Muscle layer of colon (tissue), 2 donors: ENCODE measurements around the gene MAST3.

Source experiments
- H3K27ac ChIP-seq: one replicate; pipeline ENCODE4 v1.7.0; 2013; ENCODE audit warnings: low read depth, mild to moderate bottlenecking, low read length, moderate library complexity
- H3K27me3 ChIP-seq, 2 donors: one replicate each; pipeline ENCODE4 v1.7.0; 2013; ENCODE audit warnings: low read length in 2 of 2, mild to moderate bottlenecking in 2 of 2; ENCODE audit not compliant: insufficient read depth in 2 of 2, control insufficient read depth in 1 of 2
- H3K36me3 ChIP-seq: one replicate; pipeline ENCODE4 v1.7.0; 2013; ENCODE audit warnings: mild to moderate bottlenecking, low read length; ENCODE audit not compliant: insufficient read depth
- H3K4me1 ChIP-seq: one replicate; pipeline ENCODE4 v1.7.0; 2013; ENCODE audit warnings: mild to moderate bottlenecking, low read length; ENCODE audit not compliant: insufficient read depth
- H3K4me3 ChIP-seq, 2 donors: one replicate each; pipeline ENCODE4 v1.7.0; 2013; ENCODE audit warnings: low read length in 2 of 2, low read depth in 1 of 2, mild to moderate bottlenecking in 1 of 2, moderate library complexity in 1 of 2
- H3K9ac ChIP-seq: one replicate; pipeline ENCODE4 v1.7.0; 2013; ENCODE audit warnings: low read length
- H3K9me3 ChIP-seq: one replicate; pipeline ENCODE4 v1.7.0; 2013; ENCODE audit warnings: mild to moderate bottlenecking, low read length
- donor health status: abdominal sarcoma.
- donor health status: Adenocarcinoma of cecum.

The MAST3 gene

DNA sequence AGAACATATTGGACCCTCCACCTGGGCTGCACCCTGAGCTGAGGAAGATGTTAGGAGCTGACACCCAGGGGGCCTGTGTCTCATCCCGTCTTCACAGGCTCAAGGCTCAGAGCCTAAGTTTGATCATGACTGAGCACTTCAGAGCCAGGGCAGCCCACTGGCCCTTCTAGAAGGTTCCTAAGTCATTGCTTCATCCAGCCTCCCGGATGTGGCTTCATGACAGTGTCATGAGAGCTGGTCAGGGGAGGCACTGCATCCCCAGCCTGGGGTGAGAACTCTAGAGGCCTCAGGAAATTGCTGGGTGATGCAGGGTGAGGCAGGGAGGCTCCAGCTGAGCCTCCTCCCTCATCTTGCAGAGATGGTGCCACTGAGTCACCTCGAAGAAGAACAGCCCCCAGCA lies 30.5 kb downstream of the MAST3 start:
- no peaks in the 10 kb centered on the region for H3K4me1 ChIP-seq
- no peak overlapping the region for H3K27ac ChIP-seq
- no peaks in the 10 kb centered on the region for H3K27me3 ChIP-seq
- H3K9ac ChIP-seq, result no peak overlapping the region
- H3K36me3 ChIP-seq, result peaks cover 14% of the 10 kb centered on the region
- no peak overlapping the region for H3K4me3 ChIP-seq
- no peaks in the 10 kb centered on the region for H3K9me3 ChIP-seq

DNA sequence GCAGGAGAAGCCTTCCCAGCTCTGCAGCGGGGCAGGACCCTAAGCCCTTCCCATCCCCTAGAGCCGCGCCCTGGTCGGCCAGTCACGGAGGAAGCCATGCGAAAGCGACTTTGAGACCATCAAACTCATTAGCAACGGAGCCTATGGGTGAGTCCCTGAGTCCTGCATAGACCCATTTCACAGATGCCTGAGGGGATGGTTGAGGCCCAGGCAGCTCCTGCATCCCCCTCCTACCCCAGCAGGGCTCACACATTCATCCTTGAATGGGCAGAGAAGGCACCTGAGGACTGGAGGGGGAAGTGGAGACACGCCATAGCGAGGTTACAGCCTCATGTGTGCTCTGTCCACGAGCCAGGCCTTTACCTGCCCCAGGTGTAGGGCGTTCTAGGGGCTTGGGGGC lies 31.2 kb downstream of the MAST3 start:
- no peaks in the 10 kb centered on the region for H3K4me1 ChIP-seq
- H3K36me3 ChIP-seq, result peaks cover 14% of the 10 kb centered on the region

DNA sequence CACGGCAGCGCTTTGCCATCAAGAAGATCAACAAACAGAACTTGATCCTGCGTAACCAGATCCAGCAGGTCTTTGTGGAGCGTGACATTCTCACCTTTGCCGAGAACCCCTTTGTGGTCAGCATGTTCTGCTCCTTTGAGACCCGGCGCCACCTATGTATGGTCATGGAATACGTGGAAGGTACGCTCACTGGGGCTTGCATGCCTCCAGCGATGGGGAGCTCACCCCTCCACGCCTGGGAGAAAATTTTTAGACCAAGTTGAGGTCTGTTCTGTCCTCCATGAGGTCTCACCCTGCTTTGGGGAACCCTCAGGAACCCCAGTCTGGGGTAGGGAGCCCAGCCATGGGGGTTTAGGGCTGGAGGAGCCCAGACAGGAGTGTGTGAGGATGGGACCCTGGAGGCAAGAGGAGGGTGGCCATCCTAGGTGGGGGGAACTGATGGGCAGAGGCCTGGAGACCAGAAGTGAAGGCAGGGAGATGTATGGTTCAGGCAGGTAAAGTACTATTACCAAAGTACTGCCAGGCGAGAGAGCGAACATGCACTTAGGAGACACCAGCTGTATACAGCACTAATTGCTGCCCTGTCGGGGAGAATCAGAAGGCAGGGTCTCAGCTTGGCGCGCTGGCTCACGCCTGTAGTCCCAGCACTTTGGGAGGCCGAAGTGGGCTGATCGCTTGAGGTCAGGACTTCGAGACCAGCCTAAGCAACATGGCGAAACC lies 33.1 kb downstream of the MAST3 start:
- H3K4me1 ChIP-seq, result no peaks in the 10 kb centered on the region
- no peaks in the 10 kb centered on the region for H3K9me3 ChIP-seq
- peaks cover 8% of the 10 kb centered on the region for H3K36me3 ChIP-seq
- no peak overlapping the region for H3K4me3 ChIP-seq
- no peak overlapping the region for H3K9ac ChIP-seq
- H3K27me3 ChIP-seq, result no peaks in the 10 kb centered on the region
- no peak overlapping the region for H3K27ac ChIP-seq

More for the DNA sequence above, 31.2 kb downstream of the MAST3 start:
- H3K9me3 ChIP-seq, result no peaks in the 10 kb centered on the region
- H3K9ac ChIP-seq, result no peak overlapping the region
- H3K4me3 ChIP-seq, result no peak overlapping the region
- no peaks in the 10 kb centered on the region for H3K27me3 ChIP-seq
- H3K27ac ChIP-seq, result no peak overlapping the region

GRCh38 chr19:18131841-18132596 lies 34.4 kb downstream of the MAST3 start:
- no peak overlapping the region for H3K27ac ChIP-seq
- H3K9ac ChIP-seq, result no peak overlapping the region
- H3K9me3 ChIP-seq, result no peaks in the 10 kb centered on the region
- no peak overlapping the region for H3K4me3 ChIP-seq
- H3K36me3 ChIP-seq, result peaks cover 8% of the 10 kb centered on the region
- no peaks in the 10 kb centered on the region for H3K27me3 ChIP-seq
- no peaks in the 10 kb centered on the region for H3K4me1 ChIP-seq

DNA sequence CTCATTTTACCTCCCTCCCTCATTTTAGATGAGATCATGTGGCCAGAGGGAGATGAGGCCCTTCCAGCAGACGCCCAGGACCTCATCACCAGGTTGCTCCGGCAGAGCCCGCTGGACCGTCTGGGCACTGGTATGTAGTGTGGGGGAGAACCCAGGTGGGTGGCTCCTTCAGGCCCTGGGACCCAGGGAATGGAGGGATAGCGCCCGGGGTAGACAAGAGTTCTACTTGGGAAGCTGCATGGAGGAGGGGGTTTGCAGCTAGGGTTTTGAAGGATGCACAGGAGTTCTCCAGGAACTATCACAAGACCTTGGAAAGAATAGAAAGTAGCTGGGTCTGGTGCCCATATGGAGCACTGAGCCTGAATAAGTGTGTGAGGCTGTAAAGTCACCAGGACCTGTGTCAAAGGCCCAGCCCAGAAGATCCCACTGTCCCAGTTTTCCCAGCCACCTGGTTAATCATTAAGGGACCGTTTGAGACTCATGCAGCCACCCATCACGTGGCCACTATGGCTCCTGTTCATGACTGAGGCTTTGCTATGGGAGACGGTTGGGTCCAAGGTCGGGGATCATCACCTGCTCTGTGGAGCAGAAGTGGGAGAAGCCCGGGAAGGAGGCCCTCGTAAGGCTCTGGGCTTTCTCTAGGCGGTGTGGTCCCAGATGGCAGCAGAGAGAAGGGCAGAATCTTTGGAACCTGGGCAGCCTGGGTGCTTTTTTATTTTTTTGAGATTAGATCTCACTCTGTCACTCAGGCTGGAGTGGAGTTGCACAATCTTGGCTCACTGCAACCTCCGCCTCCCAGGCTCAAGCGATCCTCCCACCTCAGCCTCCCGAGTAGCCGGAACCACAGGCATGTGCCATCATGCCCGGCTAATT lies 38.4 kb downstream of the MAST3 start:
- H3K36me3 ChIP-seq, result peaks cover under 1% of the 10 kb centered on the region
- no peak overlapping the region for H3K4me3 ChIP-seq
- no peaks in the 10 kb centered on the region for H3K9me3 ChIP-seq
- H3K27ac ChIP-seq, result no peak overlapping the region
- no peak overlapping the region for H3K9ac ChIP-seq
- no peaks in the 10 kb centered on the region for H3K4me1 ChIP-seq
- no peaks in the 10 kb centered on the region for H3K27me3 ChIP-seq

GRCh38 chr19:18137242-18137641 lies 39.7 kb downstream of the MAST3 start:
- H3K4me1 ChIP-seq, result no peaks in the 10 kb centered on the region
- peaks cover 5% of the 10 kb centered on the region for H3K36me3 ChIP-seq
- no peaks in the 10 kb centered on the region for H3K9me3 ChIP-seq
- no peak overlapping the region for H3K4me3 ChIP-seq
- no peaks in the 10 kb centered on the region for H3K27me3 ChIP-seq
- no peak overlapping the region for H3K27ac ChIP-seq
- no peak overlapping the region for H3K9ac ChIP-seq

GRCh38 chr19:18137657-18138339 lies 40.2 kb downstream of the MAST3 start:
- Histone ChIP-seq H3K27me3 (no peaks in the 10 kb centered on the region), H3K4me3 (no peak overlapping the region), H3K27ac (no peak overlapping the region), H3K9me3 (no peaks in the 10 kb centered on the region), H3K9ac (no peak overlapping the region), H3K36me3 (peaks cover 5% of the 10 kb centered on the region), H3K4me1 (no peaks in the 10 kb centered on the region)

DNA sequence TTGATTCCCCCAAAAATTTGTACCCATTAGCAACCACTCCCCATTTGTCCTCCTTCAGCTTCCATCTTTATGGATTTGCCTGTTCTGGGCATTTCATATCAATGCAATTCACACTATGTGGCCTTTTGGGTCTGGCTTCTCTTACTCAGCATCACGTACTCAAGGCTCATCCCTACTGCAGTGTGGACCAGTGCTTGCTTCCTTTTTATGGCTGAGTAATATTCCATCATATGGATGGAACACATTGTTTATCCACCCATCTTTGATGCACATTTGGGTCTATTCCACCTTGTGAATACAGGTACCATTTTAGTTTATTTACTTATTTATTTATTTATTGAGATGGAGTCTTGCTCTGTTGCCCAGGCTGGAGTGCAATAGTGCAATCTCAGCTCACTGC lies 42.9 kb downstream of the MAST3 start:
- Histone ChIP-seq H3K27ac (no peak overlapping the region), H3K36me3 (peaks cover 14% of the 10 kb centered on the region), H3K4me1 (no peaks in the 10 kb centered on the region), H3K4me3 (no peak overlapping the region), H3K9ac (no peak overlapping the region), H3K27me3 (no peaks in the 10 kb centered on the region), H3K9me3 (no peaks in the 10 kb centered on the region)

DNA sequence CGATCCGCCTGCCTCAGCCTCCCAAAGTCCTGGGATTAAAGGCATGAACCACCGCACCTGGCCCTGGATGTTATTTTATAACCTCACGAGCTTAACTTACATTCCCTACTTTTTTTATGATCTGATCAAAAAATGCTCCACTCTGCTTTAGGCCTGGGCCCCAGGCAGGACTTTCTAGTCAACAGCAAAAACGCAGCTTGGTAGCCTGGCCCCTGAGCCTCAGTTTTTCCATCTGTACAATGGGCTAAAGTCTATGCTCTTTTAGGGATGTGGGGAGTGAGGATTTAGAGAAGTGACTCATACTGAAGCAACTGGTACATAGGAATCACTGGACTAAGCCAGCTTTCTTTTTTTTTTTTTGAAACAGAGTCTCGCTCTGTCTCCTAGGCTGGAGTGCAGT lies 43.5 kb downstream of the MAST3 start:
- no peak overlapping the region for H3K27ac ChIP-seq
- peaks cover 14% of the 10 kb centered on the region for H3K36me3 ChIP-seq
- no peaks in the 10 kb centered on the region for H3K4me1 ChIP-seq
- no peak overlapping the region for H3K4me3 ChIP-seq
- no peaks in the 10 kb centered on the region for H3K9me3 ChIP-seq
- no peaks in the 10 kb centered on the region for H3K27me3 ChIP-seq
- H3K9ac ChIP-seq, result no peak overlapping the region

DNA sequence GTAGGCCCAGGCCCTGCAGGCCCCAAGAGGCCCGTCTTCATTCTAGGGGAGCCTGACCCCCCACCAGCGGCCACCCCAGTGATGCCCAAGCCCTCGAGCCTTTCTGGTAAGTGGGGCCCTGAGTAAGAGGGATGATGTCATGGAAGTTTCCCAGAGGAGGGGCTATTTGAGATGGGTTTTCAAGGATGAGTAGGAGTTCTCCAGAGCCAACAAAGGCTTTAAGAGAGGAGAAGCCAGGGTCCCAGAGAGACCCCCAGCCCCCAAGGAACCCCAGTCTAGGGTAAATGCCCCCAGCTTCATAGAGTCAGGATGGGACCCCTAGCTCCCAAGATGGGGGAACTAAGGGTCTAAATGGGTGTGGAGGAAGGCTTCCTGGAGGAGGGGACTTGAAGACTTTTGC lies 46.3 kb downstream of the MAST3 start:
- Histone ChIP-seq H3K4me3 (no peak overlapping the region), H3K9ac (no peak overlapping the region), H3K9me3 (no peaks in the 10 kb centered on the region), H3K36me3 (peaks cover 14% of the 10 kb centered on the region), H3K27ac (no peak overlapping the region), H3K4me1 (no peaks in the 10 kb centered on the region), H3K27me3 (no peaks in the 10 kb centered on the region)

GRCh38 chr19:18144361-18144760 lies 46.8 kb downstream of the MAST3 start:
- H3K4me3 ChIP-seq, result no peak overlapping the region
- H3K4me1 ChIP-seq, result no peaks in the 10 kb centered on the region
- H3K9me3 ChIP-seq, result no peaks in the 10 kb centered on the region
- H3K36me3 ChIP-seq, result peaks cover 14% of the 10 kb centered on the region
- H3K27ac ChIP-seq, result no peak overlapping the region
- H3K9ac ChIP-seq, result no peak overlapping the region
- no peaks in the 10 kb centered on the region for H3K27me3 ChIP-seq
